MCF 10A (cell line): ENCODE results near the gene SMC6. TPM values are rescaled to one million over a fixed set of nuclear protein-coding genes. Genes with fewer than 3 reads are reported as not detected.

Source experiments
- BruUV-seq: library from RNA; stranded (reverse); fragments of 400-500 nt; replicated peaks from 2 replicates; lab custom pipeline; 2021; lab: Mats Ljungman, UMichigan
- CTCF ChIA-PET: fragments of 300-600 bp; sonication (Branson Sonifier 250); formaldehyde crosslinking; extraction: SDS; loops from one replicate; lab custom pipeline; 2021; ENCODE audit warnings: antibody characterized with exemption, inconsistent platforms; lab: Yijun Ruan, JAX
- POLR2A ChIA-PET: fragments of 300-600, 350-650 bp; sonication (Branson Sonifier 250); formaldehyde crosslinking; extraction: SDS; loops from one replicate; lab custom pipeline; 2020; ENCODE audit warnings: antibody characterized with exemption, inconsistent platforms; lab: Yijun Ruan, JAX
- DNase-seq: peaks from one replicate; pipeline ENCODE4 v3.0.0-alpha.2; 2018; ENCODE audit not compliant: unreplicated experiment
- H3K27ac Mint-ChIP-seq: one replicate; pipeline ENCODE4 v1.8.0; 2022; ENCODE audit warnings: mild to moderate bottlenecking, low read depth, mixed read lengths; ENCODE audit not compliant: unreplicated experiment
- H3K27me3 Mint-ChIP-seq: one replicate; pipeline ENCODE4 v1.8.0; 2022; ENCODE audit warnings: mixed read lengths; ENCODE audit not compliant: insufficient read depth, unreplicated experiment
- H3K36me3 Mint-ChIP-seq: one replicate; pipeline ENCODE4 v1.8.0; 2022; ENCODE audit warnings: mild to moderate bottlenecking, moderate library complexity, mixed read lengths; ENCODE audit not compliant: insufficient read depth, unreplicated experiment
- H3K4me1 Mint-ChIP-seq: one replicate; pipeline ENCODE4 v1.8.0; 2022; ENCODE audit warnings: mixed read lengths; ENCODE audit not compliant: insufficient read depth, unreplicated experiment
- H3K4me3 Mint-ChIP-seq: one replicate; pipeline ENCODE4 v1.8.0; 2022; ENCODE audit warnings: mild to moderate bottlenecking, moderate library complexity, mixed read lengths; ENCODE audit not compliant: unreplicated experiment
- H3K9me3 Mint-ChIP-seq: one replicate; pipeline ENCODE4 v1.8.0; 2022; ENCODE audit warnings: mixed read lengths; ENCODE audit not compliant: unreplicated experiment
- intact Hi-C: fragments of 100-400 bp; cut with micrococcal nuclease; formaldehyde crosslinking; loops from 2 replicates; pipeline ENCODE4 v1.14.1; 2022
- total RNA-seq: library from RNA; stranded (reverse); gene quantifications from 2 replicates; pipeline ENCODE4 v1.2.3, GENCODE V29; 2022
- TF ChIP-seq, protein P1 (sequence below): fragments of 200-600 bp; IDR thresholded peaks from one replicate; pipeline ENCODE4 v1.8.0; 2022; ENCODE audit warnings: antibody characterized with exemption, mild to moderate bottlenecking; ENCODE audit not compliant: unreplicated experiment

The SMC6 gene
- total RNA-seq, 1 experiment from 2014 or later, result 24.7 TPM

DNA sequence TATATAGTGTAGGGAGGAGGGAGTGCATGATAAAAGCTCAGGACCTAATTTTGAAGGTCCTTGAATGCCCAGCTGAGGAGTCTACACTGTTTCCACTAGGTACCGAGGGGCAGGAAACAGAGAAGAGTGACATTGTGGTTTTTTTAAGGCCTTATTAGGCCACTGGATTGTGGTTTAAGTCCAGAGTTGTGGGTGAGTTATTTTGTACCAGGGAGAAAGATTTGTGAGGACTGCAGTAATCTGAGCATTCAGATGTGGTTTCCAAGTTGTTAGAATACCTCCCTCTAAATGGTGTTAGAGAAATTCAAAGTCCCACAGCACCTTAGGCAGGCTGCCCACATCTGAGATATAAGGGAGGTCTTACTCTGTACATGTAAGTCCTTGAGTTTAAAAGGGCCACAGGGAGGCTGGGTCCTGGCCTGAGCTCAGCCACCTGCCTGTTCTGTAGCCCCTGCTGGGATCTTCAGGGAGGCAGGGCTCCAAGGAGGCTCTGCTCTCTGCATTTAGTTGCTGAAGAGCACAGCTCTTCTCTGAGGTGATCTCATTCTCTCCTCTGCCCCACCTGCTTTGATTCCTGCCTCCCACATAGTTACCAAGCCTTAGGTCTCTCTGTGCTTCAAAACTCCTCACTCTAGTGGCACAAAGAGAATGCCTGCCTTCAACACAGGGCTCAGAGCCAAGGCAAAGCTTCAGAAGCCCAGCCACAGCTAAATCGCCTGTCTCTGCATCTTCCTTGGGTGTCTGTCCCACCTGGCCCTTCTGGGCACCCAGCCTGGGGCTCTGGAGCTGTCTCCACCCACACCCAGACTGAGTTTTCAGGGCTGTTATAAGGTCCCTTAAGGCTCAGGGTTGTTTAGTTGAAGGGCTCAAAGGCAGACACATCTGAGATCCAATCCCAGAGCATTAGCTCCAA, 125.0 kb downstream of the SMC6 start:
- no peak for DNase-seq
- no TSS peak for BruUV-seq
- H3K27me3 Mint-ChIP-seq, result no peaks in the 10 kb centered on the region
- TF ChIP-seq, protein P1, sequence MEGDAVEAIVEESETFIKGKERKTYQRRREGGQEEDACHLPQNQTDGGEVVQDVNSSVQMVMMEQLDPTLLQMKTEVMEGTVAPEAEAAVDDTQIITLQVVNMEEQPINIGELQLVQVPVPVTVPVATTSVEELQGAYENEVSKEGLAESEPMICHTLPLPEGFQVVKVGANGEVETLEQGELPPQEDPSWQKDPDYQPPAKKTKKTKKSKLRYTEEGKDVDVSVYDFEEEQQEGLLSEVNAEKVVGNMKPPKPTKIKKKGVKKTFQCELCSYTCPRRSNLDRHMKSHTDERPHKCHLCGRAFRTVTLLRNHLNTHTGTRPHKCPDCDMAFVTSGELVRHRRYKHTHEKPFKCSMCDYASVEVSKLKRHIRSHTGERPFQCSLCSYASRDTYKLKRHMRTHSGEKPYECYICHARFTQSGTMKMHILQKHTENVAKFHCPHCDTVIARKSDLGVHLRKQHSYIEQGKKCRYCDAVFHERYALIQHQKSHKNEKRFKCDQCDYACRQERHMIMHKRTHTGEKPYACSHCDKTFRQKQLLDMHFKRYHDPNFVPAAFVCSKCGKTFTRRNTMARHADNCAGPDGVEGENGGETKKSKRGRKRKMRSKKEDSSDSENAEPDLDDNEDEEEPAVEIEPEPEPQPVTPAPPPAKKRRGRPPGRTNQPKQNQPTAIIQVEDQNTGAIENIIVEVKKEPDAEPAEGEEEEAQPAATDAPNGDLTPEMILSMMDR, result no peak
- intact Hi-C loops, result no loop called here
- no peak overlapping the region for H3K4me3 Mint-ChIP-seq
- ChIA-PET CTCF (interaction anchor here (0.7 to 1.5 kb wide), 4 partner anchors 14 to 16 kb away, joined by 3 read pairs; no protein-coding TSS in a partner anchor), POLR2A (interaction anchor here (1.0 to 1.2 kb wide), 3 partner anchors 12 to 111 kb away, joined by 3 read pairs; partner anchors contain the start of genes RAD51AP2 and VSNL1)
- no peak overlapping the region for H3K27ac Mint-ChIP-seq
- peaks cover 6% of the 10 kb centered on the region for H3K4me1 Mint-ChIP-seq
- H3K36me3 Mint-ChIP-seq, result no peaks in the 10 kb centered on the region
- H3K9me3 Mint-ChIP-seq, result no peaks in the 10 kb centered on the region

DNA sequence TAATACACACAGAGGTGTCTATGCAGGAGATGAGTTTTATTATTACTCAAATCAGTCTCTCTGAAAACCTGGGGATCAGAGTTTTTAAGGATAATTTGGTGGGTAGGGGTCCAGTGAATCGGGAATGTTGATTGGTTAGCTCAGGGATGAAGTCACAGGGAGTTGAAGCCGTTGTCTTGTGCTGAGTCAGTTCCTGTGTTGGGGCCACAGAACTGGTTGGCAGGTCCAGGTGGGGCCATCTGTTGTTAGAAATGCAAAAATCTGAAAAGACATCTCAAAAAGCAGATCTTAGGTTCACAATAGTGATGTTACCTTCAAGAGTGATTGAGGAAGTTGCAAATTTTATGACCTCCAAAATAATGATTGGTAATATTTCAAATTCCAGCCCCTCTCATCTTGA, 126.2 kb downstream of the SMC6 start:
- no peaks in the 10 kb centered on the region for H3K36me3 Mint-ChIP-seq
- H3K27me3 Mint-ChIP-seq, result no peaks in the 10 kb centered on the region
- peaks cover 6% of the 10 kb centered on the region for H3K4me1 Mint-ChIP-seq
- TF ChIP-seq, protein P1, result no peak
- no TSS peak for BruUV-seq
- no peak overlapping the region for H3K4me3 Mint-ChIP-seq
- no peaks in the 10 kb centered on the region for H3K9me3 Mint-ChIP-seq
- POLR2A ChIA-PET, result interaction anchor here (1.2 kb wide), 1 partner anchor 13 kb away, joined by 3 read pairs; no protein-coding TSS in a partner anchor
- H3K27ac Mint-ChIP-seq, result no peak overlapping the region
- DNase-seq, result no peak
- intact Hi-C loops, result no loop called here
- CTCF ChIA-PET, result interaction anchor here (0.6 to 1.5 kb wide), 3 partner anchors 17 to 563 kb away, joined by 3 to 4 read pairs (median 3); no protein-coding TSS in a partner anchor

DNA sequence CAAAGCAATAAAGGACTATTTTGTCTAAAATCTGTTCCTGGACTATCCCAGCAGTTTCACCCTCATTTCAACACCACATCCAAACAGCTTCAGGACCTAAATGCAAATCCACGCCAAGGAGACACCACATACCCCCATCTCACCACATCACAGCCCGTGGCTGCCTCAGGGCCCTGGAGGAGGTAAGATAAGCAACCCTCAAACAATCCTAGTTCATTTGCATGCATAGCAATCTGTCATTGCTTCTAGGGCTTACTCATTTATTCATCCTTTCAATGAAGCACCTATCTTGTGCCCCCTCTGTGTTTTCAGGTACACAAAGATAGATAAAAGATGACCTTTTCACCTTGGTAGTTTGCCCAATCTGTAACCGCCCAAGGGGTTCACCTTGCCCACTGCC, 126.6 kb downstream of the SMC6 start:
- Mint-ChIP-seq H3K27ac (no peak overlapping the region), H3K9me3 (no peaks in the 10 kb centered on the region), H3K36me3 (no peaks in the 10 kb centered on the region), H3K4me3 (no peak overlapping the region), H3K4me1 (peaks cover 7% of the 10 kb centered on the region), H3K27me3 (no peaks in the 10 kb centered on the region)
- DNase-seq, result no peak
- TF ChIP-seq, protein P1, result no peak
- intact Hi-C loops, result no loop called here
- no TSS peak for BruUV-seq
- POLR2A ChIA-PET, result no interaction called here
- CTCF ChIA-PET, result interaction anchor here (0.5 to 1.5 kb wide), 3 partner anchors 18 to 54 kb away, joined by 3 to 4 read pairs (median 3); no protein-coding TSS in a partner anchor

DNA sequence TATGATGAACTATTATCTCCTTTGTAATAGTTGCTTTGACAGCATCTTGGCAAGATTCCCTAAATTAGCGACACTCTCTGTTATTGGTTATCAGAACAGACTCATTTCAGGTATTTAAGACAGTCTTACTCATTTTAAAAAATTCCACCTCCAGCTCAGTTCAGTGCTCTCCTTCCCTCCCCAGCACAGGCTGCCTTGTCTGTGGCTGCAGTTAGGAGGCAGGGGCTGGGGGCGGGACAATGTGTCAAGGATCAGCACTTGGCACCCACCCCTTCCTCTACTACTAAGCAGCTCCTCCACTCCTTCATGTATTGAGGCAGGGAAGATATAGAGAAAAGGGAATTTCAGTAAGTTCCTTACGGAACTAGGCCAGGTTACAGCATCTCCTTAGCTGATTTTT, 128.2 kb downstream of the SMC6 start:
- no peak overlapping the region for H3K4me3 Mint-ChIP-seq
- H3K9me3 Mint-ChIP-seq, result no peaks in the 10 kb centered on the region
- DNase-seq, result no peak
- H3K27ac Mint-ChIP-seq, result no peak overlapping the region
- BruUV-seq, result no TSS peak
- CTCF ChIA-PET, result interaction anchor here (0.5 to 1.2 kb wide), 4 partner anchors 20 to 853 kb away, joined by 3 to 6 read pairs (median 5); no protein-coding TSS in a partner anchor
- POLR2A ChIA-PET, result no interaction called here
- H3K27me3 Mint-ChIP-seq, result no peaks in the 10 kb centered on the region
- H3K4me1 Mint-ChIP-seq, result peaks cover 22% of the 10 kb centered on the region
- intact Hi-C loops, result no loop called here
- TF ChIP-seq, protein P1, result no peak
- H3K36me3 Mint-ChIP-seq, result no peaks in the 10 kb centered on the region
